Thoracic aorta (tissue), 2 donors: ENCODE data around the gene FAM237A. TPM values are rescaled to one million over a fixed set of nuclear protein-coding genes. Genes with fewer than 3 reads are reported as not detected.

Experiments used
- ATAC-seq: fragments of 150-250 bp; one replicate; pipeline ENCODE4 v1.8.0; 2017; ENCODE audit warnings: low read depth; ENCODE audit not compliant: insufficient number of reproducible peaks, low FRiP score
- DNase-seq: peaks from one replicate; pipeline ENCODE4 v3.0.0-alpha.2; 2020; ENCODE audit warnings: low spot score
- H3K27ac ChIP-seq, 2 donors: fragments of 200-600 bp; sonication (generic); 1 replicate in 1 of 2; 2 replicates in 1 of 2; pipeline ENCODE4 v1.5.1; 2016; ENCODE audit warnings: mild to moderate bottlenecking in 2 of 2, moderate library complexity in 2 of 2
- H3K27me3 ChIP-seq: fragments of 200-600 bp; sonication (generic); replicated peaks from 2 replicates; pipeline ENCODE4 v1.6.0; 2016; ENCODE audit warnings: mild to moderate bottlenecking; ENCODE audit not compliant: insufficient read depth
- H3K36me3 ChIP-seq: fragments of 200-600 bp; sonication (generic); one replicate; pipeline ENCODE4 v1.5.1; 2016
- H3K4me1 ChIP-seq, 2 donors: fragments of 200-600 bp; sonication (generic); 1 replicate in 1 of 2; 2 replicates in 1 of 2; pipeline versions ENCODE4 v1.5.1 to v1.6.0; 2016; ENCODE audit warnings: low read depth in 2 of 2, mild to moderate bottlenecking in 1 of 2; ENCODE audit not compliant: control insufficient read depth in 1 of 2
- H3K4me3 ChIP-seq: fragments of 200-600 bp; sonication (generic); 2 replicates; pipeline ENCODE4 v1.5.1; 2016; ENCODE audit warnings: mild to moderate bottlenecking
- H3K9me3 ChIP-seq: fragments of 200-600 bp; sonication (generic); 2 replicates; pipeline ENCODE4 v1.5.1; 2016
- CTCF ChIP-seq: fragments of 200-600 bp; sonication (generic); IDR thresholded peaks from one replicate; pipeline ENCODE4 v1.5.1; 2019; ENCODE audit warnings: antibody characterized with exemption
- total RNA-seq, 2 donors: library from RNA; depleted of rRNA; stranded (reverse); fragments of >200 nt; gene quantifications; one replicate each; pipeline versions ENCODE4 v1.1.0 to v1.2.3, GENCODE V29; 2016

FAM237A gene
- total RNA-seq = not detected

GRCh38 chr2:206642075-206643025 is at the start of gene FAM237A:
Gene FAM237A, plus strand, starts transcription at chr2:206642487. Its CDS starts 1,750 bp downstream, at chr2:206644237.
- H3K4me1 ChIP-seq = no peaks in the 10 kb centered on the region
- DNase-seq (no peak), ATAC-seq (no peak)
- H3K9me3 ChIP-seq = no peaks in the 10 kb centered on the region
- TF ChIP-seq CTCF = no peak
- no peaks in the 10 kb centered on the region for H3K27me3 ChIP-seq
- no peak within 1 kb of the TSS for H3K27ac ChIP-seq
- H3K4me3 ChIP-seq = no peak within 1 kb of the TSS
- no peaks in the 10 kb centered on the region for H3K36me3 ChIP-seq

GRCh38 chr2:206597717-206598218 is 44.5 kb upstream of the FAM237A start:
- Histone ChIP-seq H3K4me1 (no peaks in the 10 kb centered on the region), H3K27ac (no peak overlapping the region), H3K9me3 (no peaks in the 10 kb centered on the region), H3K4me3 (no peak overlapping the region), H3K27me3 (no peaks in the 10 kb centered on the region), H3K36me3 (no peaks in the 10 kb centered on the region)
- DNase-seq (no peak), ATAC-seq (no peak)
- TF ChIP-seq CTCF = no peak

- ATAC-seq = no peak
- TF ChIP-seq CTCF = no peak
- DNase-seq = no peak
- H3K27ac ChIP-seq = no peak overlapping the region
- no peaks in the 10 kb centered on the region for H3K4me1 ChIP-seq
- H3K27me3 ChIP-seq = no peaks in the 10 kb centered on the region
- no peaks in the 10 kb centered on the region for H3K36me3 ChIP-seq
- no peaks in the 10 kb centered on the region for H3K9me3 ChIP-seq
- H3K4me3 ChIP-seq = no peak overlapping the region
Measured at GRCh38 chr2:206603243-206603642, 39.0 kb upstream of the FAM237A start.

GRCh38 chr2:206610451-206610850 is 31.8 kb upstream of the FAM237A start:
- H3K9me3 ChIP-seq = no peaks in the 10 kb centered on the region
- no peak for TF ChIP-seq CTCF
- H3K36me3 ChIP-seq = no peaks in the 10 kb centered on the region
- ATAC-seq (no peak), DNase-seq (no peak)
- H3K4me3 ChIP-seq = no peak overlapping the region
- no peaks in the 10 kb centered on the region for H3K27me3 ChIP-seq
- H3K4me1 ChIP-seq = no peaks in the 10 kb centered on the region
- H3K27ac ChIP-seq = no peak overlapping the region

GRCh38 chr2:206611191-206611590 is 31.1 kb upstream of the FAM237A start:
- Histone ChIP-seq H3K36me3 (no peaks in the 10 kb centered on the region), H3K27ac (no peak overlapping the region), H3K27me3 (no peaks in the 10 kb centered on the region), H3K9me3 (no peaks in the 10 kb centered on the region), H3K4me3 (no peak overlapping the region), H3K4me1 (no peaks in the 10 kb centered on the region)
- ATAC-seq = no peak
- no peak for DNase-seq
- no peak for TF ChIP-seq CTCF
